Measurements from ENCODE around the gene TTC21B.

DNA sequence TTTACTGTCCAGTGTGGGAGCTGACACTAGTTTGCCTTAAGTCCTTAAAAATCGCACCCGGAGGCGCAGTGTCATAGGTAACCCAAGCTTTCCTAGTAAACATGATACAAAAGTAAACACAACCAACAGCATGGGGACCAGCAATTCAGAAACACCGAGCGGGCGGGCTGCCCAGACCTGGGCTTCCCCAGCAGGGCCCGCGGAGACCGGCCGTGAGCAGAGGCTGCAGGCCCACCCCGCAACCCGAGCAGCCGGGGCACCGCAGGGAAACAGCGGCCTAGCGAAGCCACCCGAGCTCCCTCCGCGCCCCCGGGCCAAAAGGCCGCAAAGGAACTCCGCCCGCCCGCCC, 296 bp downstream of the TTC21B start:
- no peak for TF ChIP-seq POLR2AphosphoS5 (IDR thresholded peaks at IDR 0.05)
- TF ChIP-seq POLR2A (IDR thresholded peaks at IDR 0.05) = no peak

All from suprapubic skin (tissue), 4 donors.